K562 (cell line): ENCODE data around the gene KLRB1. TPM values are rescaled to one million over a fixed set of nuclear protein-coding genes. Genes with fewer than 3 reads are reported as not detected.
A peak's percentile ranks its signal among the peaks of the same experiment; 100 is the strongest.

ENCODE experiments used
- ATAC-seq: fragments of 200-7000 bp; cut with Tn5 transposase; 3 replicates; pipeline ENCODE4 v1.9.1; 2020; ENCODE audit warnings: moderate library complexity
- BruUV-seq: library from RNA; stranded (reverse); fragments of 400-500 nt; replicated peaks from 2 replicates; lab custom pipeline; 2021; lab: Mats Ljungman, UMichigan
- CTCF ChIA-PET: fragments of 300-600 bp; formaldehyde crosslinking; extraction: SDS; loops from one replicate; lab custom pipeline; 2021; ENCODE audit warnings: low intra/inter-chr PET ratio; lab: Yijun Ruan, JAX
- POLR2A ChIA-PET: fragments of 300-600, 350-650 bp; sonication (Branson Sonifier 250); formaldehyde crosslinking; extraction: SDS; loops from one replicate; lab custom pipeline; 2021; ENCODE audit warnings: antibody characterized with exemption, inconsistent platforms; lab: Yijun Ruan, JAX
- DNase-seq, 4 experiments: peaks; one replicate each; pipeline versions ENCODE4 v3.0.0 to v3.0.0-alpha.2; 2011 to 2018; ENCODE audit warnings: low spot score in 3 of 4, mixed read lengths in 3 of 4; ENCODE audit errors: extremely low read depth in 1 of 4
- FAIRE-seq: peaks from 2 replicates; lab custom pipeline; 2011; peaks lifted over from hg19 to GRCh38; lab: Jason Lieb, UNC
- H2AFZ ChIP-seq: 2 replicates; pipeline ENCODE4 v1.6.0; 2011; ENCODE audit warnings: low read depth, low read length, control low read depth, inconsistent platforms
- H3K27ac ChIP-seq: fragments of 200-600 bp; 3 replicates; pipeline ENCODE4 v1.8.0; 2011; ENCODE audit warnings: low read depth, mild to moderate bottlenecking, control low read depth, inconsistent platforms, low read length, moderate library complexity, mixed read lengths; ENCODE audit errors: extremely low read depth
- H3K27me3 ChIP-seq, 2 experiments: fragments of 300-600 bp in 1 of 2; 2 replicates in 1 of 2; 3 replicates in 1 of 2; pipeline versions ENCODE4 v1.6.0 to v1.8.0; 2011; ENCODE audit warnings: inconsistent platforms in 2 of 2, low read length in 2 of 2, mild to moderate bottlenecking in 1 of 2, mixed read lengths in 1 of 2, moderate library complexity in 1 of 2; ENCODE audit not compliant: control insufficient read depth in 2 of 2, insufficient read depth in 2 of 2
- H3K36me3 ChIP-seq: fragments of 300-600 bp; 3 replicates; pipeline ENCODE4 v1.8.0; 2011; ENCODE audit warnings: mild to moderate bottlenecking, low read length, inconsistent platforms; ENCODE audit not compliant: control insufficient read depth, insufficient read depth
- H3K4me1 ChIP-seq, 2 experiments: fragments of 200-600 bp in 1 of 2; replicated peaks in 1 of 2; 2 replicates in 1 of 2; 3 replicates in 1 of 2; pipeline versions ENCODE4 v1.5.1 to v1.8.0; 2011; ENCODE audit warnings: inconsistent platforms in 2 of 2, low read length in 2 of 2, mild to moderate bottlenecking in 1 of 2, mixed read lengths in 1 of 2, moderate library complexity in 1 of 2; ENCODE audit not compliant: control insufficient read depth in 2 of 2, insufficient read depth in 2 of 2
- H3K4me2 ChIP-seq: 2 replicates; pipeline ENCODE4 v1.6.1; 2011; ENCODE audit warnings: low read length, control low read depth, inconsistent platforms, mixed read lengths; ENCODE audit not compliant: insufficient read depth
- H3K4me3 ChIP-seq: fragments of 200-600 bp; sonication (generic), shearing (Covaris generic); 2 replicates; pipeline ENCODE4 v1.5.1; 2016; ENCODE audit warnings: control low read depth, inconsistent platforms
- H3K79me2 ChIP-seq: fragments of 200-600 bp; 3 replicates; pipeline ENCODE4 v1.8.0; 2011; ENCODE audit warnings: low read length, inconsistent platforms; ENCODE audit not compliant: control insufficient read depth, insufficient read depth
- H3K9ac ChIP-seq, 2 experiments: 2 replicates each; pipeline versions ENCODE4 v1.6.0 to v1.6.1; 2011; ENCODE audit warnings: low read depth in 2 of 2, low read length in 2 of 2, control low read depth in 1 of 2, inconsistent platforms in 1 of 2, mild to moderate bottlenecking in 1 of 2, mixed read lengths in 1 of 2; ENCODE audit not compliant: insufficient read depth in 1 of 2
- H3K9me1 ChIP-seq: one replicate; pipeline ENCODE4 v1.6.0; 2011; ENCODE audit warnings: inconsistent platforms, mild to moderate bottlenecking, low read length, moderate library complexity; ENCODE audit not compliant: control insufficient read depth, insufficient read depth
- H3K9me3 ChIP-seq: replicated peaks from 2 replicates; pipeline ENCODE4 v1.5.1; 2011; ENCODE audit warnings: low read depth, low read length, inconsistent platforms; ENCODE audit not compliant: control insufficient read depth, insufficient read depth
- H4K20me1 ChIP-seq: replicated peaks from 2 replicates; pipeline ENCODE4 v1.6.1; 2011; ENCODE audit warnings: low read length, inconsistent platforms, mixed read lengths; ENCODE audit not compliant: control insufficient read depth, insufficient read depth
- ZNF197 ChIP-seq: fragments of 200-800 bp; sonication (Bioruptor generic); IDR thresholded peaks from 2 replicates; pipeline ENCODE4 v1.6.1; 2016; ENCODE audit warnings: low read depth, missing genetic modification characterization, missing compliant biosample characterization
- ZNF639 ChIP-seq, 2 experiments: fragments of 200-800 bp in 1 of 2; sonication (Bioruptor generic) in 1 of 2; sonication (generic) in 1 of 2; formaldehyde crosslinking in 1 of 2; IDR thresholded peaks in 1 of 2; conservative IDR thresholded peaks in 1 of 2; 2 replicates each; pipeline versions ENCODE4 v1.5.0 to v1.6.1; 2016 to 2020; ENCODE audit warnings: missing compliant biosample characterization in 1 of 2, missing genetic modification characterization in 1 of 2, missing genetic modification reagents in 1 of 2
- ZNF644 ChIP-seq: fragments of 200-800 bp; sonication (Bioruptor generic); IDR thresholded peaks from 2 replicates; pipeline ENCODE4 v1.6.1; 2016; ENCODE audit warnings: low read depth, missing genetic modification characterization, missing compliant biosample characterization
- WGBS: fragments of 100-300 bp; shearing (Covaris generic); methylation state at CpG from one replicate; pipeline ENCODE4 v1.1.6; 2016; ENCODE audit warnings: low coverage, mixed read lengths; ENCODE audit not compliant: insufficient coverage; ENCODE audit errors: missing lambda C conversion rate; 5-methylcytosine and 5-hydroxymethylcytosine counted together
- in situ Hi-C: fragments of 300-500 bp; cut with MboI; formaldehyde crosslinking; loops from 4 replicates; pipeline ENCODE4 v1.15.0; 2018; ENCODE audit warnings: inconsistent platforms, mixed read lengths
- intact Hi-C: fragments of 100-400 bp; cut with micrococcal nuclease; formaldehyde crosslinking; loops from 2 replicates; pipeline ENCODE4 v1.14.2; 2022
- polyA plus RNA-seq, 8 experiments: library from polyadenylated mRNA; depleted of rRNA in 4 of 8; stranded (reverse) in 5 of 8; unstranded in 3 of 8; fragments of >200 nt; fragmentation: Nextera tagmentation in 2 of 8; fragmentation: Illumina TruSeq in 1 of 8; extraction: Ambion mirVana in 2 of 8; extraction: Trizol in 1 of 8; gene quantifications; 2 replicates each; pipeline versions ENCODE4 v1.2.1 to v1.2.3, GENCODE V29; 2011 to 2014; ENCODE audit warnings: inconsistent platforms in 1 of 8, missing spikeins in 1 of 8
- total RNA-seq, 7 experiments: library from RNA; depleted of rRNA in 6 of 7; stranded (reverse); fragments of >200 nt in 6 of 7; fragmentation: Illumina TruSeq in 2 of 7; extraction: Trizol in 2 of 7; gene quantifications; 2 replicates each; pipeline versions ENCODE4 v1.2.1 to v1.2.3, GENCODE V29; 2011 to 2021; ENCODE audit warnings: low replicate concordance in 1 of 7

KLRB1 gene
- total and polyA plus RNA-seq, 9 of the 15 experiments (the other 6 are each of a cell fraction or from before 2014, with no cell fraction given): not detected

- peaks cover 53% of the 10 kb centered on the region for H3K79me2 ChIP-seq
- peaks cover 0 to 5% of the 10 kb centered on the region in 2 experiments; a peak in 3 of 5 replicates for H3K4me1 ChIP-seq
- H2AFZ ChIP-seq: peak overlapping the region; percentile 38; the same call in 1 of the 2 replicates
- intact Hi-C loops: no loop called here
- H3K9me3 ChIP-seq: peaks cover 6% of the 10 kb centered on the region; the same call in 1 of the 2 replicates
- POLR2A ChIA-PET: no interaction called here
- 0 out of 2 replicates have a peak, but pooled peaks have one; percentile 20 for TF ChIP-seq ZNF644 (tag)
- TF ChIP-seq ZNF639 (CRISPR knock-in tag; conservative IDR thresholded peaks at IDR 0.05 in 1 of 2, IDR thresholded peaks at IDR 0.05 in 1 of 2): 0 out of 4 replicates have a peak, but pooled peaks of 1 of the 2 experiments have one; percentile 3
- TF ChIP-seq ZNF197 (CRISPR knock-in tag): no peak
- TF ChIP-seq, all 486 proteins: peak for 2
- H4K20me1 ChIP-seq: no peaks in the 10 kb centered on the region
- no peak for FAIRE-seq
- BruUV-seq: no TSS peak
- H3K4me3 ChIP-seq: peak overlapping the region; percentile 57
- peak in 1 of 4 experiments; percentile 17 for DNase-seq
- CTCF ChIA-PET: interaction anchor here (0.7 kb wide), 1 partner anchor 278 kb away, joined by 3 read pairs; no protein-coding TSS in a partner anchor
- H3K27me3 ChIP-seq: no peaks in the 10 kb centered on the region
- peaks cover 12% of the 10 kb centered on the region; the same call in 1 of the 3 replicates for H3K36me3 ChIP-seq
- peak overlapping the region; percentile 70 to 79; a peak in 3 of 4 replicates for H3K9ac ChIP-seq
- H3K4me2 ChIP-seq: peak overlapping the region; percentile 80
- in situ Hi-C loops: no loop called here
- no peak for ATAC-seq
- H3K9me1 ChIP-seq: no peaks in the 10 kb centered on the region
- H3K27ac ChIP-seq: peak overlapping the region; percentile 92
- WGBS: 2% methylated on average over 4 of the region's 4 CpGs
These were observed 42.4 kb upstream of the KLRB1 start for GRCh38 chr12:9650151-9650576.
